ENCODE data around the gene VSTM2L. TPM values are rescaled to one million over a fixed set of nuclear protein-coding genes. Genes with fewer than 3 reads are reported as not detected.

Gene VSTM2L
- total and polyA plus RNA-seq, 9 of the 15 experiments (the other 6 are each of a cell fraction or from before 2014, with no cell fraction given): not detected

- TF ChIP-seq STAT5B (CRISPR knock-in tag; IDR thresholded peaks at IDR 0.05): no peak
- no peak for TF ChIP-seq FOXJ2 (tag; IDR thresholded peaks at IDR 0.05)
Observed at GRCh38 chr20:37912874-37913273, 9.9 kb downstream of the VSTM2L start (continued).

GRCh38 chr20:37913567-37914366, 10.8 kb downstream of the VSTM2L start:
- H4K20me1 ChIP-seq (replicated peaks; ENCODE audit: control insufficient read depth, insufficient read depth, low read length): peaks cover 9% of the 10 kb centered on the region; the same call in 1 of the 2 replicates
- no peak overlapping the region for H3K27ac ChIP-seq (ENCODE audit: extremely low read depth, low read depth, low read length)
- H3K4me2 ChIP-seq (ENCODE audit: insufficient read depth, low read length): no peak overlapping the region
- CTCF ChIA-PET (ENCODE audit: low intra/inter-chr PET ratio): no interaction called here
- POLR2A ChIA-PET: interaction anchor here (0.6 to 0.8 kb wide), 3 partner anchors 10 to 161 kb away, joined by 3 to 4 read pairs (median 3); no protein-coding TSS in a partner anchor
- H3K4me1 ChIP-seq (replicated peaks in 1 of 2; ENCODE audit: control insufficient read depth in 2 of 2, insufficient read depth in 2 of 2, low read length in 2 of 2): peaks cover 0 to 13% of the 10 kb centered on the region in 2 experiments; a peak in 2 of 5 replicates
- TF ChIP-seq NEUROD1 (IDR thresholded peaks at IDR 0.05; ENCODE audit: borderline replicate concordance, low read depth, low read length, partially characterized antibody) (no peak), ZFP36 (IDR thresholded peaks at IDR 0.05; ENCODE audit: low read depth, low read length, partially characterized antibody) (peak; percentile 53), NCOA6 (IDR thresholded peaks at IDR 0.05) (no peak), NR2F6 (CRISPR knock-in tag; IDR thresholded peaks at IDR 0.05) (no peak), EGR1 (conservative IDR thresholded peaks at IDR 0.05) (peak; percentile 45)
- H3K9me3 ChIP-seq (replicated peaks; ENCODE audit: control insufficient read depth, insufficient read depth, low read depth, low read length): no peaks in the 10 kb centered on the region
- H3K36me3 ChIP-seq (ENCODE audit: control insufficient read depth, insufficient read depth, low read length): no peaks in the 10 kb centered on the region
- no peak overlapping the region for H3K4me3 ChIP-seq
- H3K9ac ChIP-seq (ENCODE audit: insufficient read depth in 1 of 2, low read depth in 2 of 2, low read length in 2 of 2): no peak overlapping the region
- H2AFZ ChIP-seq (ENCODE audit: low read depth, low read length): no peak overlapping the region
- no peaks in the 10 kb centered on the region for H3K79me2 ChIP-seq (ENCODE audit: control insufficient read depth, insufficient read depth, low read length)
- peaks cover 51 to 85% of the 10 kb centered on the region in 2 experiments for H3K27me3 ChIP-seq (ENCODE audit: control insufficient read depth in 2 of 2, insufficient read depth in 2 of 2, low read length in 2 of 2)
- intact Hi-C loops (cut with micrococcal nuclease): no loop called here
- in situ Hi-C loops (cut with MboI): no loop called here
- FAIRE-seq: peak; percentile 72
- WGBS (ENCODE audit: insufficient coverage, low coverage, missing lambda C conversion rate): 15% methylated on average over 12 of the region's 19 CpGs
- ATAC-seq: no peak
- peaks cover 3% of the 10 kb centered on the region for H3K9me1 ChIP-seq (ENCODE audit: control insufficient read depth, insufficient read depth, low read length)
- no peak for DNase-seq (ENCODE audit: extremely low read depth in 1 of 4, low spot score in 3 of 4)
- no TSS peak for BruUV-seq (replicated peaks)

Measured in K562 (cell line).